GM23248 (cell line): ENCODE results near the gene NTRK2. TPM values are rescaled to one million over a fixed set of nuclear protein-coding genes. Genes with fewer than 3 reads are reported as not detected.
A peak's percentile ranks its signal among the peaks of the same experiment; 100 is the strongest.

Experiments used
- DNase-seq: peaks from one replicate; pipeline ENCODE4 v3.0.0-alpha.2; 2015
- H2AFZ ChIP-seq: fragments of 200-600 bp; sonication (generic); 2 replicates; pipeline ENCODE4 v1.6.1; 2016; ENCODE audit warnings: antibody characterized with exemption
- H3F3A ChIP-seq: fragments of 200-600 bp; sonication (generic); 2 replicates; pipeline ENCODE4 v1.6.1; 2016; ENCODE audit warnings: mild to moderate bottlenecking, antibody characterized with exemption, mixed run types; ENCODE audit not compliant: insufficient read depth
- H3K27ac ChIP-seq: fragments of 200-600 bp; sonication (generic); 2 replicates; pipeline ENCODE4 v1.5.1; 2016; ENCODE audit warnings: mild to moderate bottlenecking
- H3K27me3 ChIP-seq: fragments of 200-600 bp; sonication (generic); replicated peaks from 2 replicates; pipeline ENCODE4 v1.6.1; 2016; ENCODE audit warnings: mild to moderate bottlenecking; ENCODE audit not compliant: insufficient read depth
- H3K36me3 ChIP-seq: fragments of 200-600 bp; sonication (generic); 2 replicates; pipeline ENCODE4 v1.6.1; 2016; ENCODE audit warnings: low read depth, mild to moderate bottlenecking
- H3K4me1 ChIP-seq: fragments of 200-600 bp; sonication (generic); 2 replicates; pipeline ENCODE4 v1.6.1; 2016; ENCODE audit warnings: mild to moderate bottlenecking; ENCODE audit not compliant: insufficient read depth
- H3K4me2 ChIP-seq: fragments of 200-600 bp; sonication (generic); one replicate; pipeline ENCODE4 v1.6.1; 2016; ENCODE audit warnings: mild to moderate bottlenecking; ENCODE audit not compliant: unreplicated experiment
- H3K4me3 ChIP-seq: fragments of 200-600 bp; sonication (generic); 2 replicates; pipeline ENCODE4 v1.5.1; 2016; ENCODE audit warnings: mild to moderate bottlenecking
- H3K79me2 ChIP-seq: fragments of 200-600 bp; sonication (generic); 2 replicates; pipeline ENCODE4 v1.6.1; 2016; ENCODE audit warnings: mild to moderate bottlenecking; ENCODE audit not compliant: insufficient read depth
- H3K9ac ChIP-seq: fragments of 200-600 bp; sonication (generic); 2 replicates; pipeline ENCODE4 v1.6.1; 2016; ENCODE audit warnings: mild to moderate bottlenecking
- H3K9me2 ChIP-seq: fragments of 200-600 bp; sonication (generic); 2 replicates; pipeline ENCODE4 v1.6.1; 2016; ENCODE audit warnings: mixed run types, mild to moderate bottlenecking, moderate library complexity; ENCODE audit not compliant: insufficient read depth
- H3K9me3 ChIP-seq: fragments of 200-600 bp; sonication (generic); one replicate; pipeline ENCODE4 v1.6.1; 2017; ENCODE audit warnings: low read depth
- H4K20me1 ChIP-seq: fragments of 200-600 bp; sonication (generic); 2 replicates; pipeline ENCODE4 v1.6.0; 2016; ENCODE audit not compliant: insufficient read depth
- EZH2 ChIP-seq: fragments of 200-600 bp; sonication (generic); IDR thresholded peaks from 2 replicates; pipeline ENCODE4 v1.6.1; 2018; ENCODE audit warnings: antibody characterized with exemption, mild to moderate bottlenecking; ENCODE audit not compliant: insufficient read depth, poor library complexity, severe bottlenecking
- EZH2phosphoT487 ChIP-seq: fragments of 200-600 bp; sonication (generic); IDR thresholded peaks from 2 replicates; pipeline ENCODE4 v1.6.1; 2018; ENCODE audit warnings: antibody characterized with exemption, moderate library complexity, mild to moderate bottlenecking, low read depth; ENCODE audit not compliant: insufficient read depth
- WGBS, 2 experiments: methylation state at CpG; one replicate each; pipeline ENCODE4 v1.1.6; 2015 to 2017; ENCODE audit warnings: low lambda C conversion rate in 2 of 2, low coverage in 1 of 2; ENCODE audit errors: missing lambda C conversion rate in 2 of 2; 5-methylcytosine and 5-hydroxymethylcytosine counted together
- in situ Hi-C: fragments of 300-500 bp; cut with MboI; formaldehyde crosslinking; loops from 2 replicates; pipeline ENCODE4 v1.15.0; 2020
- polyA plus RNA-seq: library from polyadenylated mRNA; unstranded; fragments of >200 nt; fragmentation: Nextera tagmentation; extraction: Ambion mirVana; gene quantifications from 2 replicates; pipeline ENCODE4 v1.2.1, GENCODE V29; 2016
- total RNA-seq: library from RNA; depleted of rRNA; stranded (reverse); fragments of >200 nt; shearing (Covaris generic); gene quantifications from 2 replicates; pipeline ENCODE4 v1.2.3, GENCODE V29; 2014

NTRK2 gene
- total and polyA plus RNA-seq, 2 experiments from 2014 or later = not detected

- WGBS, 2 experiments = 11% methylated on average over 1 of the region's 1 CpG
- no peaks in the 10 kb centered on the region for H3K9me3 ChIP-seq
- in situ Hi-C loops = no loop called here
- H3K4me3 ChIP-seq = no peak overlapping the region
- no peaks in the 10 kb centered on the region for H3K36me3 ChIP-seq
- peaks cover 34% of the 10 kb centered on the region for H3F3A ChIP-seq
- peaks cover 30% of the 10 kb centered on the region for H3K4me1 ChIP-seq
- no peaks in the 10 kb centered on the region for H4K20me1 ChIP-seq
- TF ChIP-seq EZH2phosphoT487 (no peak), EZH2 (no peak)
- no peaks in the 10 kb centered on the region for H3K79me2 ChIP-seq
- no peak overlapping the region for H3K9ac ChIP-seq
- H3K27ac ChIP-seq = peak overlapping the region; percentile 68
- H3K9me2 ChIP-seq = no peaks in the 10 kb centered on the region
- DNase-seq = peak; percentile 58
- no peak overlapping the region for H2AFZ ChIP-seq
- no peaks in the 10 kb centered on the region for H3K27me3 ChIP-seq
- no peak overlapping the region for H3K4me2 ChIP-seq
Measured at GRCh38 chr9:84857211-84857610, 187.7 kb downstream of the NTRK2 start.

GRCh38 chr9:84858364-84858763, 188.8 kb downstream of the NTRK2 start:
- in situ Hi-C loops = no loop called here
- H3K4me2 ChIP-seq = no peak overlapping the region
- no peaks in the 10 kb centered on the region for H3K9me3 ChIP-seq

GRCh38 chr9:84860249-84861115, 191.0 kb downstream of the NTRK2 start:
- Histone ChIP-seq H3K9me2 (no peaks in the 10 kb centered on the region), H4K20me1 (no peaks in the 10 kb centered on the region), H3K79me2 (no peaks in the 10 kb centered on the region), H3K27ac (no peak overlapping the region), H2AFZ (no peak overlapping the region), H3K4me3 (no peak overlapping the region), H3K4me1 (peaks cover 27% of the 10 kb centered on the region), H3F3A (peaks cover 26% of the 10 kb centered on the region), H3K9ac (no peak overlapping the region), H3K4me2 (no peak overlapping the region), H3K9me3 (no peaks in the 10 kb centered on the region), H3K36me3 (no peaks in the 10 kb centered on the region), H3K27me3 (no peaks in the 10 kb centered on the region)
- DNase-seq = no peak
- in situ Hi-C loops = no loop called here
- TF ChIP-seq EZH2 (no peak), EZH2phosphoT487 (no peak)
- WGBS, 2 experiments = 83 to 91% methylated on average over 12 of the region's 12 CpGs

More at GRCh38 chr9:84858364-84858763, 188.8 kb downstream of the NTRK2 start:
- Histone ChIP-seq H3K9ac (no peak overlapping the region), H3F3A (peaks cover 27% of the 10 kb centered on the region), H3K4me3 (no peak overlapping the region), H3K27ac (no peak overlapping the region), H4K20me1 (no peaks in the 10 kb centered on the region), H3K9me2 (no peaks in the 10 kb centered on the region), H3K27me3 (no peaks in the 10 kb centered on the region), H3K36me3 (no peaks in the 10 kb centered on the region), H3K4me1 (peaks cover 29% of the 10 kb centered on the region), H2AFZ (no peak overlapping the region), H3K79me2 (no peaks in the 10 kb centered on the region)
- TF ChIP-seq EZH2phosphoT487 (no peak), EZH2 (no peak)
- 23 to 29% methylated on average over 6 of the region's 6 CpGs for WGBS, 2 experiments
- no peak for DNase-seq

DNA sequence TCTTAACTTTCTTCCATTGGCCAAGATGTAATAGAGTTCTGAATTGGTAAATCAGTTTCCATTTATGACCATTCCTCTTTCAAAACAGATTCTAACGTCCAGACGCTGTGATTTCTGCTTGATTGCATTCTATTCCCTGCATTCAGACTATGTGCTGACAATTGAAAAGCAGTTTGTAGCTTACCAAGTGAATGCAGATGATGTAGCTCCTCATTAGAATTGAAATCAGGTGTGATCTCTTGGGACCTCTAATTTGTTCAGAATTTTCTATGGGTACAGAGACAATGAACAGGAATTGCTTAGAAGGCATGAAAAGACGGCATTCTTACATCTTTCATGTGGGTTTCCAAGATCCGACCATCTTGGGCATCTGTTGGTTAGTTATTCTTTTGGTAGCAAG, 191.9 kb downstream of the NTRK2 start:
- no peaks in the 10 kb centered on the region for H3K36me3 ChIP-seq
- H3K9me2 ChIP-seq = no peaks in the 10 kb centered on the region
- 64 to 69% methylated on average over 4 of the region's 4 CpGs for WGBS, 2 experiments
- no peak overlapping the region for H3K9ac ChIP-seq
- no peak for TF ChIP-seq EZH2phosphoT487
- no peak for TF ChIP-seq EZH2
- H2AFZ ChIP-seq = no peak overlapping the region
- no peak overlapping the region for H3K4me3 ChIP-seq
- no peak overlapping the region for H3K27ac ChIP-seq
- H3K4me1 ChIP-seq = peaks cover 21% of the 10 kb centered on the region
- in situ Hi-C loops = no loop called here
- H3F3A ChIP-seq = peaks cover 16% of the 10 kb centered on the region
- H3K27me3 ChIP-seq = no peaks in the 10 kb centered on the region
- DNase-seq = no peak
- no peaks in the 10 kb centered on the region for H3K9me3 ChIP-seq
- no peak overlapping the region for H3K4me2 ChIP-seq
- no peaks in the 10 kb centered on the region for H4K20me1 ChIP-seq
- no peaks in the 10 kb centered on the region for H3K79me2 ChIP-seq
